HCT116 (cell line): ENCODE results near the gene RYR3. TPM values are rescaled to one million over a fixed set of nuclear protein-coding genes. Genes with fewer than 3 reads are reported as not detected.

Experiments used
- ATAC-seq: fragments of 200-7000 bp; cut with Tn5 transposase; 2 replicates; pipeline ENCODE4 v1.9.1; 2020; ENCODE audit warnings: mild to moderate bottlenecking, moderate library complexity
- BruUV-seq: library from RNA; stranded (reverse); fragments of 400-500 nt; replicated peaks from 2 replicates; lab custom pipeline; 2021; lab: Mats Ljungman, UMichigan
- CTCF ChIA-PET: fragments of 300-600 bp; sonication (Branson Sonifier 250); formaldehyde crosslinking; loops from one replicate; lab custom pipeline; 2021; ENCODE audit warnings: antibody characterized with exemption; lab: Charles Lee
- POLR2A ChIA-PET: fragments of 300-600, 350-600 bp; sonication (Branson Sonifier 250); formaldehyde crosslinking; loops from one replicate; lab custom pipeline; 2021; ENCODE audit warnings: antibody characterized with exemption; lab: Charles Lee
- RAD21 ChIA-PET, 2 experiments: fragments of 300-600 bp; sonication (Branson Sonifier 250); formaldehyde crosslinking; loops; one replicate each; lab custom pipeline; 2023; ENCODE audit warnings: low total read pairs in 2 of 2; ENCODE audit not compliant: uncharacterized antibody in 2 of 2, unreplicated experiment in 2 of 2, low non-redundant PET in 1 of 2; lab: Charles Lee
- DNase-seq: peaks from one replicate; pipeline ENCODE4 v3.0.0-alpha.2; 2010; ENCODE audit warnings: low read depth, low spot score
- H2AFZ ChIP-seq: fragments of 200-600 bp; shearing (Covaris generic), sonication (generic); 2 replicates; pipeline ENCODE4 v1.6.1; 2017; ENCODE audit warnings: low read depth, mixed run types, mixed read lengths, antibody characterized with exemption, low read length; ENCODE audit not compliant: poor library complexity, severe bottlenecking
- H3K27ac ChIP-seq: 2 replicates; pipeline ENCODE4 v1.5.1; 2012; ENCODE audit warnings: low read depth, low read length
- H3K27me3 ChIP-seq: fragments of 200-600 bp; sonication (generic); 2 replicates; pipeline ENCODE4 v1.6.1; 2016; ENCODE audit warnings: mixed run types, low read length, mixed read lengths; ENCODE audit not compliant: insufficient read depth
- H3K36me3 ChIP-seq, 2 experiments: fragments of 200-500 bp in 1 of 2; fragments of 200-600 bp in 1 of 2; sonication (Bioruptor generic) in 1 of 2; sonication (generic) in 1 of 2; 2 replicates each; pipeline versions ENCODE4 v1.5.1 to v1.6.1; 2014 to 2016; ENCODE audit warnings: low read length in 2 of 2, inconsistent platforms in 1 of 2, mixed read lengths in 1 of 2, mixed run types in 1 of 2; ENCODE audit not compliant: insufficient read depth in 2 of 2, control insufficient read depth in 1 of 2
- H3K4me1 ChIP-seq, 2 experiments: fragments of 200-600 bp in 1 of 2; sonication (generic) in 1 of 2; 2 replicates each; pipeline versions ENCODE4 v1.5.1 to v1.6.1; 2012 to 2017; ENCODE audit warnings: low read length in 2 of 2, inconsistent platforms in 1 of 2, mild to moderate bottlenecking in 1 of 2, mixed read lengths in 1 of 2, mixed run types in 1 of 2, moderate library complexity in 1 of 2; ENCODE audit not compliant: insufficient read depth in 2 of 2, control insufficient read depth in 1 of 2
- H3K4me2 ChIP-seq: fragments of 200-600 bp; sonication (generic); 2 replicates; pipeline ENCODE4 v1.6.1; 2017; ENCODE audit warnings: mixed run types, low read length, mixed read lengths
- H3K4me3 ChIP-seq, 2 experiments: fragments of 200-600 bp in 1 of 2; sonication (generic) in 1 of 2; replicated peaks in 1 of 2; 2 replicates each; pipeline ENCODE4 v1.5.1; 2011 to 2016; ENCODE audit warnings: low read length in 2 of 2, control low read depth in 1 of 2, low read depth in 1 of 2, mild to moderate bottlenecking in 1 of 2, mixed read lengths in 1 of 2, mixed run types in 1 of 2
- H3K79me2 ChIP-seq: fragments of 200-600 bp; sonication (generic); 2 replicates; pipeline ENCODE4 v1.6.1; 2017; ENCODE audit warnings: mild to moderate bottlenecking, mixed run types, low read length, moderate library complexity, mixed read lengths; ENCODE audit not compliant: insufficient read depth
- H3K9ac ChIP-seq: fragments of 200-600 bp; sonication (generic); 2 replicates; pipeline ENCODE4 v1.6.1; 2016; ENCODE audit warnings: low read length, mixed read lengths
- H3K9me2 ChIP-seq: fragments of 200-600 bp; sonication (generic), shearing (Covaris generic); 2 replicates; pipeline ENCODE4 v1.6.1; 2017; ENCODE audit warnings: mixed run types, mild to moderate bottlenecking, moderate library complexity; ENCODE audit not compliant: insufficient read depth
- H3K9me3 ChIP-seq, 2 experiments: fragments of 200-500 bp in 1 of 2; fragments of 200-600 bp in 1 of 2; sonication (Bioruptor generic) in 1 of 2; sonication (generic) in 1 of 2; 2 replicates each; pipeline ENCODE4 v1.6.1; 2014 to 2017; ENCODE audit warnings: low read length in 2 of 2, mixed read lengths in 2 of 2, inconsistent platforms in 1 of 2, low read depth in 1 of 2, mild to moderate bottlenecking in 1 of 2, mixed run types in 1 of 2, moderate library complexity in 1 of 2; ENCODE audit not compliant: control insufficient read depth in 1 of 2, insufficient read depth in 1 of 2
- H4K20me1 ChIP-seq: fragments of 200-600 bp; sonication (generic), shearing (Covaris generic); 2 replicates; pipeline ENCODE4 v1.6.1; 2017; ENCODE audit warnings: mixed run types, mild to moderate bottlenecking, moderate library complexity; ENCODE audit not compliant: insufficient read depth
- ATF3 ChIP-seq: IDR thresholded peaks from 2 replicates; pipeline ENCODE4 v1.6.1; 2012
- CEBPB ChIP-seq: IDR thresholded peaks from 2 replicates; pipeline ENCODE4 v1.6.1; 2012; ENCODE audit warnings: low read depth
- EZH2 ChIP-seq: fragments of 200-600 bp; sonication (generic); IDR thresholded peaks from 2 replicates; pipeline ENCODE4 v1.6.1; 2017; ENCODE audit warnings: antibody characterized with exemption, mixed run types
- EZH2phosphoT487 ChIP-seq: fragments of 200-600 bp; IDR thresholded peaks from 2 replicates; pipeline ENCODE4 v1.6.1; 2018; ENCODE audit warnings: antibody characterized with exemption, borderline replicate concordance
- FOSL1 ChIP-seq: IDR thresholded peaks from 2 replicates; pipeline ENCODE4 v1.6.1; 2012; ENCODE audit warnings: low read depth
- JUND ChIP-seq: IDR thresholded peaks from 2 replicates; pipeline ENCODE4 v1.6.1; 2012
- MAX ChIP-seq: IDR thresholded peaks from 2 replicates; pipeline ENCODE4 v1.6.1; 2012
- POLR2A ChIP-seq: IDR thresholded peaks from 2 replicates; pipeline ENCODE4 v1.7.0; 2011; ENCODE audit warnings: borderline replicate concordance; ENCODE audit not compliant: insufficient read depth, insufficient read length; ENCODE audit errors: extremely low read depth
- POLR2AphosphoS5 ChIP-seq: IDR thresholded peaks from 2 replicates; pipeline ENCODE4 v1.6.1; 2011; ENCODE audit warnings: mild to moderate bottlenecking, low read depth, low read length, moderate library complexity
- RAD21 ChIP-seq: IDR thresholded peaks from 2 replicates; pipeline ENCODE4 v1.6.1; 2012; ENCODE audit warnings: low read depth, mild to moderate bottlenecking
- REST ChIP-seq: IDR thresholded peaks from 2 replicates; pipeline ENCODE4 v1.6.1; 2012; ENCODE audit warnings: low read depth
- SP1 ChIP-seq: IDR thresholded peaks from 2 replicates; pipeline ENCODE4 v1.6.1; 2012; ENCODE audit warnings: low read depth
- SRF ChIP-seq: IDR thresholded peaks from 2 replicates; pipeline ENCODE4 v1.6.1; 2012; ENCODE audit warnings: low read depth
- YY1 ChIP-seq: IDR thresholded peaks from 2 replicates; pipeline ENCODE4 v1.6.1; 2011; ENCODE audit warnings: low read length, low read depth, moderate library complexity, mild to moderate bottlenecking; ENCODE audit not compliant: insufficient replicate concordance; ENCODE audit errors: extremely low read depth
- ZBTB33 ChIP-seq: IDR thresholded peaks from 2 replicates; pipeline ENCODE4 v1.6.1; 2011; ENCODE audit warnings: mild to moderate bottlenecking, low read length, moderate library complexity; ENCODE audit not compliant: insufficient replicate concordance; ENCODE audit errors: extremely low read depth
- ZFX ChIP-seq: fragments of 450-650 bp; IDR thresholded peaks from 2 replicates; pipeline ENCODE4 v1.6.1; 2017
- intact Hi-C: fragments of 100-400 bp; cut with micrococcal nuclease; formaldehyde crosslinking; loops from 2 replicates; pipeline ENCODE4 v1.10.0; 2022
- total RNA-seq: library from RNA; stranded (reverse); gene quantifications from one replicate; pipeline ENCODE4 v1.2.1, GENCODE V29; 2021; ENCODE audit not compliant: unreplicated experiment

Gene RYR3
- total RNA-seq, 1 experiment from 2014 or later = not detected

GRCh38 chr15:33374226-33374914 is 63.6 kb downstream of the RYR3 start (continued):
- TF ChIP-seq ATF3 (no peak), ZFX (no peak), RAD21 (no peak), YY1 (no peak), MAX (no peak), CEBPB (no peak), SRF (no peak)

GRCh38 chr15:33375236-33375635 is 64.5 kb downstream of the RYR3 start:
- ChIA-PET POLR2A (no interaction called here), RAD21 (no interaction called here), CTCF (no interaction called here)
- no peaks in the 10 kb centered on the region for H3K36me3 ChIP-seq
- no peak overlapping the region for H3K9ac ChIP-seq
- no peak for DNase-seq
- no peak overlapping the region for H2AFZ ChIP-seq
- no peaks in the 10 kb centered on the region for H3K9me2 ChIP-seq
- H3K9me3 ChIP-seq = no peaks in the 10 kb centered on the region
- no peak overlapping the region for H3K4me2 ChIP-seq
- no peaks in the 10 kb centered on the region for H3K4me1 ChIP-seq
- peaks cover 43% of the 10 kb centered on the region for H3K27me3 ChIP-seq
- H3K79me2 ChIP-seq = no peaks in the 10 kb centered on the region
- H3K27ac ChIP-seq = no peak overlapping the region
- no peak overlapping the region for H3K4me3 ChIP-seq
- no peaks in the 10 kb centered on the region; the same call in 1 of the 2 replicates for H4K20me1 ChIP-seq
- BruUV-seq = no TSS peak
- intact Hi-C loops = no loop called here
- ATAC-seq = no peak
- TF ChIP-seq EZH2 = no peak
- no peak for TF ChIP-seq EZH2phosphoT487
- TF ChIP-seq POLR2A = no peak
- TF ChIP-seq FOSL1 = no peak
- TF ChIP-seq YY1 = no peak
- TF ChIP-seq POLR2AphosphoS5 = no peak
- no peak for TF ChIP-seq ATF3
- no peak for TF ChIP-seq ZBTB33
- TF ChIP-seq REST = no peak
- TF ChIP-seq SP1 = no peak
- no peak for TF ChIP-seq JUND
- TF ChIP-seq MAX = no peak
